Right forelimb (tissue), 1 donor: Measurements from ENCODE around the gene DNPH1.

Source experiments
- DNase-seq: peaks from one replicate; pipeline ENCODE4 v3.0.0-alpha.2; 2018

DNPH1 gene

DNA sequence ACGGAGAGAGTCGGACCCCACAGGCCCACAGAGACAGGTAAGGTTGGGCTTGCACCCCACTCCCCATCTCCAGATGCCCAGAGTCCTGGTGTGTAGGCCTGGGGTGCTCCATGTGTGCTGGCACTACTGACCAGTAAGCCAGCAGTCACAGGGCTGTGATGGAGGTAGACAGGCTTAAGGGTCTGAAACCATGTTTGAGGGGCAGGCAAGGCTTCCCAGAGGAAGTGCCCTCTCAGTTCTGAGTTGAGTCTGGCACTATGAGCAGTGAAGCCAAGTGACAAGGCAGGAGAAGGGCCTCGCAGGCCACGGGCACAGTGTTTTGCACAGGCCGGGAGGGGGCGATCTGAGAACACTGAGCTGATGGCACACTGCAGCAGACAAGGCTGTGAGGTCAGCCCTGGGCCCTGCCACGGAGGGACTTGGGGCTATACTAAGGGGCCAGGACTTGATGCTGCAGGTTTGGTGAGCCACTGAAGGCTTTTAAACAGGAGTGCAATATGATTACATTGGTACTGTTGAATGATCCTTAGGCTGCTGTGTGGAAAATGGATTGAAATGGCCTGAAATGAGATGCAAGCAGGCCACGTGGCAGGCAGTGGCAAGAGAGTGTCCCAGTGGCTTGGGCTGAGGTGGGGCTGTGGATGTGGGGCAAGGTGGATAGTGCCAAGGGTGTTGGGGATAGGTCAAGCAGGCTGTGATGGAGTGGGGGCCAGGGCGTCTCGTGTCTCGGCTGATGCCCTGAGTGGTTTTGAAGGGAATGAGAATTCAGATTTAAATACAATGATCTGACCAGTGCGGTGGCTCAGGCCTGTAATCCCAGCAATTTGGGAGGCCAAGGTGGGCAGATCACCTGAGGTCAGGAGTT lies 34.3 kb upstream of the DNPH1 start:
- DNase-seq, result peak; percentile 71

- DNase-seq, result no peak
These were observed 33.6 kb upstream of the DNPH1 start for GRCh38 chr6:43262780-43263313.

GRCh38 chr6:43262000-43262779 lies 32.9 kb upstream of the DNPH1 start:
- DNase-seq, result no peak

DNA sequence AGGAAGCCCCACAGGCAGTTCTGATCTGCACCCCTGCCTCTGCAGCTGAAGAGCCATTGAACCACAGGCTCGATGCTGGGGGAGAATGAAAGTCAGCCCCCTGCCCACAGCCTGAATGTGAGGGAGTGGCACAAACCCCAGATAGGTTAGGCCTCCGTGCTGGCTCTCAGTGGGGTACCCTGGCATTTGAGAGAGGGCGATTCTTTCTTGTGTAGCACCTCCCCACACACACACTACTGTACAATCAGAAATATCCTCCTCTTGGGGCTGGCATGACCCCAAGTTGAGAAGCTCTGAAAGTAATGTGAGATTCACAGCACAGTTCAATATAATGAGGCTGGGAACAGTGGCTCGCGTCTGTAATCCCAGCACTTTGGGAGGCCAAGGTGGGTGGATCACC lies 31.9 kb upstream of the DNPH1 start:
- no peak for DNase-seq

DNA sequence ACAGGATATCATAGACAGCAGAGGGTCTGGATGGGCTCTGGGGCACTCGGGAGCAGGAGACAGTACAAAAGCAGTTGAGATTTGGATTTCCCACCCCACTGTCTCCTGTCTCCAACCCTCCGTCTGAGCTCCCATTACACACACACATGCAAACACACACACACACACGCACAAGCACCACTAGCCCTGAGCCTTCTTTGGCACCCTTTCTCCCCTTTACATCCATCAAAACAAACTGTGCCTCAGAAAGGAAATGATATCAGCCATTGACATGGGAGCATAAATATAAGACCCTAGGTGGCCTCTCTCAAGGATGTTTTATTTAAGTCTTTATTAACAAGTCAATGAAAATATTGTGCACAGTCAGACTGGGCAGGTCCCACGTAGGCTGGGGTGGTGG lies 31.5 kb upstream of the DNPH1 start:
- DNase-seq, result no peak

- DNase-seq, result no peak
These were observed 29.8 kb upstream of the DNPH1 start for GRCh38 chr6:43258807-43259686.

- DNase-seq, result no peak
These were observed 28.9 kb upstream of the DNPH1 start for GRCh38 chr6:43258180-43258579.

DNA sequence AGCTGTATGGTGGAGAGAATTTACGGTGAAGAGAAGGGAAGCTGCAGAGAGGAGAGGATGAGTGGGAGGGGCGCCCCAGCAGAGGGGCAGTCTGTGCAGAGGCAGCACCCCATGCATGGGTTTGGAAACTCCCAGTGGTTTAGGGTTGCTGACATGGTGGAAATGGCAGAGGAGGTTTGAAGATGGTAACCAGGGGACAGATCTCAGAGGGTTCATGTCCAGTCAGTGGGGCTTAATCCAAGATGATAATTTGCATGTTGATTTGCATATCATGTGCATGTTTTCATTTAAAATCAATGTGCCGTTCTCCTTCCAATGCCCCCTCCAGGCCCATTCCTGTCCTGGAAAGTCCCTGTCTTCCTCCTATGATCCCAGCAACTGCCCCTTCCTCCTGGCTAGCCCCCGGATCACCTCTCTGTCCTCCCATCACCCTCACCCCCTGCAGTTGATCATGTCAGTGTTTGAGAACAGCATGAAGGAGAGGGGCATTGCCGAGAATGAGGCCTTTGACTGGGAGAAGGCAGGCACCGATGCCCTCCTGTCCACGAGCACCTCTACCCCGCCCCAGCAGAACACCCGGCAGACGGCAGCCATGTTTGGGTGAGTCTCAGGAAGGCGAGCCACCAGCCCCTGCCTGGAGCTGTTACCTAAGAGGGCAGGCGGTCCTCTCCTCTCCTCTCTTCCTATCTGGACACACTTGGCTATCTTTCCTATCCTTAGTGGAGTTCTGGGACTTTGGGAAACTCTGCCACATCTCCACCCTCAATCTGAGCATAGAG lies 28.3 kb upstream of the DNPH1 start:
- DNase-seq, result no peak

GRCh38 chr6:43256670-43257366 lies 27.5 kb upstream of the DNPH1 start:
- DNase-seq, result no peak

DNA sequence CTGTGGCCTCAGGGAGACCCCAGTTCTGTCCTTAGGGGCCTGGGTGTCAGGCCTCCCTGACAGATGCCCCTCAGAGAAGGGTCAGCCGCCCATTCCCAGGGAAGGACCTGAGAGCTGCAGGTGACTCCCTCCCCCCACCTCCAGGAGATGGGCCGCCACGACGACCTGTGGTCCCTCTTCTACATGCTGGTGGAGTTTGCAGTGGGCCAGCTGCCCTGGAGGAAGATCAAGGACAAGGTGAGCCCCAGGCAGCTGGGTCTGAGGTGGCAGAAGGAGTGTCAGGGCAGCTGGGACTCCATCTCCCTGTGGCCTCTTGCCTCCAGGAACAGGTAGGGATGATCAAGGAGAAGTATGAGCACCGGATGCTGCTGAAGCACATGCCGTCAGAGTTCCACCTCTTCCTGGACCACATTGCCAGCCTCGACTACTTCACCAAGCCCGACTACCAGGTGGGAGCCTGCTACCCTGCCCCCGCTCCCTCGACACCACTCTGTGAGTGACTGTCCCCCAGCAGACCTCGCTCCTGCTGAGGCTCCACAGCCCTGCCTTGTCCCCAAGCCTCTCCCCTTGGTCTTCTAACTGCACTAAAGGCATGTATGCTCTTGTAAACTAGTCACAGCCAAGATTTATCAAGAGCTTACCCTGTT lies 26.2 kb upstream of the DNPH1 start:
- DNase-seq, result no peak

DNA sequence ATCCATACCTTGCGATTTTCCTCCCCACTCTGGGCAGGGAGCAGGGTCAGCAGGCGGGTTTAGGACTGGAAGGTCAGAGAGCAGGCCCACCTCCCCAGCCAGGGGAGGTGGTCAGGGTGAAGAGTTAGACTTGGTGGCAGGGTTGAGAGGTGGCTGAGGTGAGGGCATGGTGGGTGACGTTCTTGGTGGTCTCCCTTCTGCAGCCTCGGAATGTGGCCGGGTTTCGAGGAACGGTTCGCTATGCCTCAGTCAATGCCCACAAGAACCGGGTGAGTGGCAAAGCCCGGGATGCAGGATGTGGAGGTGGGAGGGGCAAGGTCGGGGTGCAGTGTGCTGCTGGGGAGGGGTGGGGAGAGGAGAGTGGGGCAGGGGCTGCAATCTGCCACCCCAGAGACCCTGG lies 25.6 kb upstream of the DNPH1 start:
- DNase-seq, result no peak

- DNase-seq, result no peak
These were observed 25.0 kb upstream of the DNPH1 start for GRCh38 chr6:43254138-43254817.

GRCh38 chr6:43253401-43253800 lies 24.1 kb upstream of the DNPH1 start:
- DNase-seq, result no peak

DNA sequence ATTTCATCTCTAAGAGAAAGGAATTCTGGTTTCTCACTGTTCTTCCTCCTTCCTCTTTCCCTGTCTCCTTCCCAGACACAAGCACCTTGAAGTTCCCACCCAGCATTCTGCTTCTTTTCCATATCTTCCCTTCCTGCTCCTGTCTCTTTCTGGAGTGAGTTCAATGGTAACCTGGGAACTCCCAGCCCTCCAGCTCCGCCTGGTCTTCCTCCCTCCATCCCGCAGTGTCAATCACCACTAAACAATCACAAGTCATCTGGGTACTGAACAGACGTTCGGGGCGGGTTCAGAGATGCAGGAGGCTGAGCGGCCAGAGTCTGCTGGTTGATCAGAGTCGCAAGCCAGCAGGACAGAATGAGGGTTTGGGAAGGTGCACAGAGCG lies 21.7 kb upstream of the DNPH1 start:
- DNase-seq, result no peak

DNA sequence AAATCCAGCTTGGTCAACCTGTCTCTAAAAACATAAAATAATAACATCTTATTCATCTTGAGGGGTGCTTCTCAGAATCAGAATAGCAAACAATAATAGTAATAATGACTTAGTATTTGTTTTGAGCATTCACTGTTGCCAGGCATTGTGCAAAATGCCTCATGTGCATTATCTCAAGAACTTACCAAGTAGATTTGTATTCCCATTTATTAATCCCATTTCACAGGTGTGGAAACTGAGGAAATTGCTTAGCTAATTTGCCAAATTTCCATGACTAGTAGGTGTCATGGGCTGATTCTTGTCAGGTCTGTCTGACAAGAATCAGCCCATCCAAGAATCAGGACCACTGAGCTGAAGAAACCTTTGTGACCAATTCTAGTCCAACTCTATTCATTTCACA lies 19.5 kb upstream of the DNPH1 start:
- no peak for DNase-seq

- no peak for DNase-seq
These were observed 18.8 kb upstream of the DNPH1 start for GRCh38 chr6:43248101-43248500.

DNA sequence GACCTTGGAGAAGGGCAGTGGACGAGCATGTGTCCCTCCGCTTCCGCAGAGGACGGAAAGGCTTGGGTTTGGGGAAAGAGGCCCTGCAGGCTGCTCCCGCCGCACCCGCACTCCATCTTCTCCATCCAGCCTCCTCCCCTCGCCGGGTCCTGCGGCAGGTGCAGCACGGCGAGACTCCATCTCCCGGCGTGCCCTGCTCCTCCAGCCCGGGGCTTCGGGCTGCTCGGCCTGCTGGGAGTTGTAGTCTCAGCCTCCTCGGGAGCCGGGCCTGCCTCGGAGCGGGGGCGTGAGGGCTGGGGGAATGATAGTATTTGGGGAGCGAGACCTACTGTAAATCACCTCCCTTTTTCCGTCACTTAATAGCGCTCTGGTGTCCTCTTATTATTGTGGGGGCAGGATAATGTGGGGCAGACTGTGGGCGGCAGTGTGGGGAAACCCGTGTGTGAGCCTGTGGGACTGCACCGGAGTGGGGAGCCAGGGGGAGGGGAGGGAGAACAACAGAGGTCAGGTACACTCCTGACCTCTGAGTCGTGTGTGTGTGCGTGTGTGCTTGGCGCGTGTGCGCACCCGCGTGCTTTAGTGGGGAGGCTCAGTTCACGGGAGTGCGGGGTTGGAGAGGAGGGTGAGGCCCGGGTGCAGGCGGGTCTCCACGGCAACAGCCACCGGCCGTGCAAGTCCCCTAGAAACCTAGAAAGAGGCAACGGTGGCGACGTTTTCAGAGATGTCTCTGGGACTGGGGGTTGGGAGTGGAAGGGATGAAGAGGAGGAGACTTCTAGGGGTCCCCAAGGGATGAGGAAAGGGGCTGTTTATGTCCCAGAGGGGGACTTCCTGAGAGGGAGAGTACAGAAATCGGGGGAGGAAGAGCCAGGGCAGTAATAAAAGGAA lies 18.1 kb upstream of the DNPH1 start:
- DNase-seq, result peak; percentile 77

GRCh38 chr6:43246301-43247113 lies 17.2 kb upstream of the DNPH1 start:
- no peak for DNase-seq
